ENCODE data around the gene QRFPR.

QRFPR gene

DNA sequence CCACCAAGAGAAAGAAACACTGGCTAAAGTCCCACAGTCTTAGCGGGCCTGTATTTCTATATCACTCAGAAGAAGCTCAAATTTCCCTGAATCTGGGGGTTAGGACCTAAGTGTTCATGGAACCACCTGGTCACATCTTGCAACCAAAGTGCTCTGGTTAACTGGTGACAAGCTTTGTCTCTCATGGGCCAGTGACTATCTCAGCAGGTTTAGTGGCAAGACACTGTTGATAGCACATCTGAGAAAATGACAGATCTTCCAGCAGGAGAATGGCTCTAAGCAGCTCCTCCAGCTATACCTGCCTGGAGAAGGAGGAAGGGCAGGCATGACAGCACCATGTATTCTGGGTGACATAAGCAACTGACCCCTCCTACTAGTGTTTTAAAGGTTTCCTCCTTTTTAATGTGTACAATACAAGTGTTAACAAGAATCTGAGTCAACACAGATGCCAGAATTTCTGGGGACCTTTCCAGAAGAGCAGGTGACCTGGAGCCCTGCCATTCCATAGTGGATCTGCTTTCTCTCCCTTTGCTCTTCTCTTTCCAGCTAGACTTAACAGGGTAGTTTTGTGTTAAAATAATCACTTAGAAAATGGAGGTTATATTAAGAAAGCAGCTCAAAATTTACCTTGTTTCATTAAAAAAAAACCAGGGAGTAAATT lies 17.3 kb upstream of the QRFPR start:
- POLR2A ChIA-PET, result no interaction called here
- no peak for DNase-seq (ENCODE audit: extremely low spot score)
- CTCF ChIA-PET, result interaction anchor here (1.4 kb wide), 1 partner anchor 27 kb away, joined by 5 read pairs; no protein-coding TSS in a partner anchor

GRCh38 chr4:121397434-121397833 lies 16.6 kb upstream of the QRFPR start:
- no peak for DNase-seq (ENCODE audit: extremely low spot score)
- ChIA-PET POLR2A (no interaction called here), CTCF (no interaction called here)
- TF ChIP-seq ZNF384 (IDR thresholded peaks at IDR 0.05) (no peak), BHLHE40 (IDR thresholded peaks at IDR 0.05; ENCODE audit: borderline replicate concordance) (no peak), SP1 (IDR thresholded peaks at IDR 0.05) (no peak), NFRKB (IDR thresholded peaks at IDR 0.05) (no peak), FOXM1 (IDR thresholded peaks at IDR 0.05; ENCODE audit: borderline replicate concordance) (no peak), FOXK2 (IDR thresholded peaks at IDR 0.05) (no peak), ARNT (IDR thresholded peaks at IDR 0.05) (no peak), FOXA1 (IDR thresholded peaks at IDR 0.05) (no peak), TARDBP (IDR thresholded peaks at IDR 0.05) (no peak), LEF1 (IDR thresholded peaks at IDR 0.05; ENCODE audit: borderline replicate concordance) (no peak), CTBP1 (IDR thresholded peaks at IDR 0.05; ENCODE audit: borderline replicate concordance) (no peak), SUZ12 (IDR thresholded peaks at IDR 0.05) (no peak), HDGF (IDR thresholded peaks at IDR 0.05; ENCODE audit: borderline replicate concordance) (no peak), L3MBTL2 (conservative IDR thresholded peaks at IDR 0.05) (no peak), ELF4 (IDR thresholded peaks at IDR 0.05) (no peak)
- TF ChIP-seq, protein P1, sequence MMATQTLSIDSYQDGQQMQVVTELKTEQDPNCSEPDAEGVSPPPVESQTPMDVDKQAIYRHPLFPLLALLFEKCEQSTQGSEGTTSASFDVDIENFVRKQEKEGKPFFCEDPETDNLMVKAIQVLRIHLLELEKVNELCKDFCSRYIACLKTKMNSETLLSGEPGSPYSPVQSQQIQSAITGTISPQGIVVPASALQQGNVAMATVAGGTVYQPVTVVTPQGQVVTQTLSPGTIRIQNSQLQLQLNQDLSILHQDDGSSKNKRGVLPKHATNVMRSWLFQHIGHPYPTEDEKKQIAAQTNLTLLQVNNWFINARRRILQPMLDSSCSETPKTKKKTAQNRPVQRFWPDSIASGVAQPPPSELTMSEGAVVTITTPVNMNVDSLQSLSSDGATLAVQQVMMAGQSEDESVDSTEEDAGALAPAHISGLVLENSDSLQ (IDR thresholded peaks at IDR 0.05), result no peak

More for the DNA sequence above, 17.3 kb upstream of the QRFPR start:
- TF ChIP-seq BHLHE40 (IDR thresholded peaks at IDR 0.05; ENCODE audit: borderline replicate concordance) (no peak), ELF4 (IDR thresholded peaks at IDR 0.05) (no peak), NFRKB (IDR thresholded peaks at IDR 0.05) (no peak), CTBP1 (IDR thresholded peaks at IDR 0.05; ENCODE audit: borderline replicate concordance) (no peak), ARNT (IDR thresholded peaks at IDR 0.05) (no peak), SUZ12 (IDR thresholded peaks at IDR 0.05) (no peak), HDGF (IDR thresholded peaks at IDR 0.05; ENCODE audit: borderline replicate concordance) (no peak), FOXK2 (IDR thresholded peaks at IDR 0.05) (no peak)
- TF ChIP-seq, protein P1 (IDR thresholded peaks at IDR 0.05), result no peak

DNA sequence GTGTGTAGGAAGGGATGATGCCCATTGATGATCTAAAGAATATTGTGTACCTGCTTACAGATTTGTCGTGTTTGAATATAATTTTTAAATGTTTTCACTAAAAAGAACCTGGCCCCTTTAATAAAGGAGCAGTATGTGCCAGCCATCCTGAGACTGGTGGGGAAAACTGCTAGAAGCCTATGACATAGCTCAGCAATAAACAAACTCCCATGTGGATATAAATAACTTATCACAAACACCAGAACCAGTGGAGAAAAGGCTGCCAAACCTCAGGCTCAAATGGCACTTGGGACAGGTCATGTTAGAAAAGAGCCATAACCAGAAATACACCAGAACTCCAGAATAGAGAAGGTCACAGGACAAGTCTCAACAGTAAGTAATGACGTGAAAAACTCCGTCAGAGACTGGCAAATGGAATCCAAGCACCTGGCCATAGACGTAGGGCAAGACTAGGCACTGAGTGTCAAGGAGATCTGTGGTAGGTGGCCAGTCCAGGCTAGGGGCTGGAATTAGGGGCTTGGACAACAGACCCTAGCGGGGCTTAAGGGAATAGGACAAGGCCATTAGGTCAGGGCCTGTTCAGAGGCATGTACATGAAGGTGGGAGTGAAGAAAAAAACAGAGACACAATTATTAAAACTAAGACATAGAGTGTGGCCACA lies 11.7 kb upstream of the QRFPR start:
- no peak for DNase-seq (ENCODE audit: extremely low spot score)
- ChIA-PET POLR2A (no interaction called here), CTCF (no interaction called here)
- TF ChIP-seq ELF4 (IDR thresholded peaks at IDR 0.05), result no peak
- no peak for TF ChIP-seq FOXK2 (IDR thresholded peaks at IDR 0.05)
- no peak for TF ChIP-seq SUZ12 (IDR thresholded peaks at IDR 0.05)

GRCh38 chr4:121390335-121390734 lies 9.5 kb upstream of the QRFPR start:
- no peak for TF ChIP-seq L3MBTL2 (conservative IDR thresholded peaks at IDR 0.05)
- no peak for TF ChIP-seq ELF4 (IDR thresholded peaks at IDR 0.05)
- TF ChIP-seq CTBP1 (IDR thresholded peaks at IDR 0.05; ENCODE audit: borderline replicate concordance), result no peak
- POLR2A ChIA-PET, result no interaction called here
- CTCF ChIA-PET, result interaction anchor here (0.6 kb wide), 1 partner anchor 1399 kb away, joined by 3 read pairs; no protein-coding TSS in a partner anchor
- DNase-seq (ENCODE audit: extremely low spot score), result no peak

- CTCF ChIA-PET, result interaction anchor here (0.7 to 1.1 kb wide), 3 partner anchors 8 to 267 kb away, joined by 3 to 4 read pairs (median 4); no protein-coding TSS in a partner anchor
- POLR2A ChIA-PET, result no interaction called here
- TF ChIP-seq FOXK2 (IDR thresholded peaks at IDR 0.05), result no peak
- no peak for TF ChIP-seq NFRKB (IDR thresholded peaks at IDR 0.05)
- TF ChIP-seq LEF1 (IDR thresholded peaks at IDR 0.05; ENCODE audit: borderline replicate concordance), result no peak
- no peak for TF ChIP-seq FOXM1 (IDR thresholded peaks at IDR 0.05; ENCODE audit: borderline replicate concordance)
- TF ChIP-seq SUZ12 (IDR thresholded peaks at IDR 0.05), result no peak
- TF ChIP-seq CTBP1 (IDR thresholded peaks at IDR 0.05; ENCODE audit: borderline replicate concordance), result no peak
- no peak for TF ChIP-seq L3MBTL2 (conservative IDR thresholded peaks at IDR 0.05)
- no peak for TF ChIP-seq ELF4 (IDR thresholded peaks at IDR 0.05)
- no peak for TF ChIP-seq BHLHE40 (IDR thresholded peaks at IDR 0.05; ENCODE audit: borderline replicate concordance)
- TF ChIP-seq, protein P1 (IDR thresholded peaks at IDR 0.05), result no peak
- no peak for TF ChIP-seq ARNT (IDR thresholded peaks at IDR 0.05)
- DNase-seq (ENCODE audit: extremely low spot score), result no peak
These were observed 1.5 kb downstream of the QRFPR start for GRCh38 chr4:121379276-121379675.

DNA sequence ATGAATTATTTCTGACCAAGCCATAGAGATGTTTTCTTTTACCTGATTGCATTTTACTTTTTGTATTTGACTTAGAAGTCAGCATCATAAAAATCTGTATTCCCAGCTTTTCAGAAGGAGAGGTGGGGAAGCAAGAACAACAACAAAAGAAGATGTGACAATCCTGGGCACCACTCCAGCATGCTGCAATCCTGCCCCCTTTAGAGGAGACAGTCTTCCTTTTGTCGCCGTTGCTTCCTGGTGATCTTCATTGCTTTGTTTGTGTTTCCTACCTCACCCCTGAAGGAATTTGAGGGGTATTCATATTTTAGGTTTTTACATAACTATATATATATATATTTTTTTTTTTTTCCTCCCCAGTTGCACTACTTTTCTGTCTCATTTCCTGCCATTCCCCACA lies 3.7 kb downstream of the QRFPR start:
- no peak for TF ChIP-seq FOXK2 (IDR thresholded peaks at IDR 0.05)
- TF ChIP-seq FOXM1 (IDR thresholded peaks at IDR 0.05; ENCODE audit: borderline replicate concordance), result no peak
- no peak for TF ChIP-seq LEF1 (IDR thresholded peaks at IDR 0.05; ENCODE audit: borderline replicate concordance)
- TF ChIP-seq TARDBP (IDR thresholded peaks at IDR 0.05), result no peak
- no peak for TF ChIP-seq SUZ12 (IDR thresholded peaks at IDR 0.05)
- no peak for TF ChIP-seq NFRKB (IDR thresholded peaks at IDR 0.05)
- no peak for TF ChIP-seq ZNF384 (IDR thresholded peaks at IDR 0.05)
- no peak for DNase-seq (ENCODE audit: extremely low spot score)
- CTCF ChIA-PET, result no interaction called here
- POLR2A ChIA-PET, result no interaction called here
